ENCODE results near the gene E2F1. TPM values are rescaled to one million over a fixed set of nuclear protein-coding genes. Genes with fewer than 3 reads are reported as not detected.

E2F1 gene
- total RNA-seq, 1 experiment from 2014 or later = 44.2 TPM

- ChIA-PET POLR2A (interaction anchor here (0.6 kb wide), 1 partner anchor 205 kb away, joined by 3 read pairs; no protein-coding TSS in a partner anchor), CTCF (interaction anchor here (0.6 to 7.9 kb wide), 6 partner anchors 11 to 220 kb away, joined by 3 to 134 read pairs (median 3); partner anchors contain the start of gene ZNF341)
- TF ChIP-seq OVOL2 (CRISPR knock-in tag; IDR thresholded peaks at IDR 0.05; ENCODE audit: borderline replicate concordance) = no peak
- TF ChIP-seq ELF4 (CRISPR knock-in tag; IDR thresholded peaks at IDR 0.05; ENCODE audit: low read depth) = no peak
- no peak for TF ChIP-seq MYBL2 (CRISPR knock-in tag; IDR thresholded peaks at IDR 0.05)
- TF ChIP-seq E2F5 (CRISPR knock-in tag; IDR thresholded peaks at IDR 0.05) = no peak
- no peak for TF ChIP-seq HMGA2 (CRISPR knock-in tag; IDR thresholded peaks at IDR 0.05)
- TF ChIP-seq ZNF512 (CRISPR knock-in tag; IDR thresholded peaks at IDR 0.05; ENCODE audit: borderline replicate concordance) = no peak
- no peak for TF ChIP-seq KAT7 (CRISPR knock-in tag; IDR thresholded peaks at IDR 0.05; ENCODE audit: borderline replicate concordance)
- no peak for TF ChIP-seq HMGXB4 (CRISPR knock-in tag; IDR thresholded peaks at IDR 0.05)
- TF ChIP-seq TP53 (CRISPR knock-in tag; IDR thresholded peaks at IDR 0.05) = no peak
- no peak for TF ChIP-seq ZNF425 (CRISPR knock-in tag; conservative IDR thresholded peaks at IDR 0.05)
- no peak for TF ChIP-seq ZBTB21 (CRISPR knock-in tag; IDR thresholded peaks at IDR 0.05; ENCODE audit: borderline replicate concordance)
- no peak for TF ChIP-seq NR3C1 (CRISPR knock-in tag; conservative IDR thresholded peaks at IDR 0.05; ENCODE audit: low read depth)
- no peak for TF ChIP-seq GTF2I (CRISPR knock-in tag; conservative IDR thresholded peaks at IDR 0.05)
- TF ChIP-seq ERG (CRISPR knock-in tag; IDR thresholded peaks at IDR 0.05) = no peak
- TF ChIP-seq ZNF281 (CRISPR knock-in tag; IDR thresholded peaks at IDR 0.05) = no peak
- no peak for TF ChIP-seq ZMAT4 (CRISPR knock-in tag; IDR thresholded peaks at IDR 0.05)
- no peak for TF ChIP-seq ZSCAN18 (CRISPR knock-in tag; IDR thresholded peaks at IDR 0.05)
- TF ChIP-seq NFE2L1 (CRISPR knock-in tag; IDR thresholded peaks at IDR 0.05) = no peak
- no peak for TF ChIP-seq JUN (CRISPR knock-in tag; IDR thresholded peaks at IDR 0.05)
- TF ChIP-seq ZBTB43 (CRISPR knock-in tag; IDR thresholded peaks at IDR 0.05) = no peak
- Mint-ChIP-seq H3K27ac (no peak overlapping the region), H3K36me3 (0 out of 2 replicates have a peak, but pooled peaks cover 3% of the 10 kb centered on the region), H3K4me3 (peak overlapping the region; percentile 69), H3K9me3 (no peaks in the 10 kb centered on the region), H3K4me1 (peaks cover 28% of the 10 kb centered on the region), H3K27me3 (ENCODE audit: low read depth) (peaks cover 16% of the 10 kb centered on the region)
- ATAC-seq (no peak), DNase-seq (ENCODE audit: low spot score) (no peak)
These were observed 21.4 kb downstream of the E2F1 start for GRCh38 chr20:33664762-33665144.

Measured in WTC11 (cell line).